ENCODE measurements around the gene CTNNA3. TPM values are rescaled to one million over a fixed set of nuclear protein-coding genes. Genes with fewer than 3 reads are reported as not detected.

CTNNA3 gene
- total and polyA plus RNA-seq, 4 donors: 0.38 to 8.9 (median 5.2) TPM

- Histone ChIP-seq H3K27me3 (ENCODE audit: control insufficient read depth in 1 of 2, insufficient read depth in 2 of 2, low read length in 1 of 2) (no peaks in the 10 kb centered on the region), H3K27ac (ENCODE audit: low read depth in 1 of 2, low read length in 2 of 2) (no peak overlapping the region), H3K36me3 (ENCODE audit: control insufficient read depth in 1 of 2, insufficient read depth in 2 of 2, low read length in 1 of 2) (no peaks in the 10 kb centered on the region), H3K4me1 (ENCODE audit: control insufficient read depth in 1 of 2, insufficient read depth in 2 of 2, low read length in 2 of 2) (no peaks in the 10 kb centered on the region), H3K9me3 (ENCODE audit: control insufficient read depth, low read length) (peaks cover 1% of the 10 kb centered on the region), H3K4me3 (ENCODE audit: low read length in 2 of 2) (no peak overlapping the region)
- intact Hi-C loops (cut with DNase I): no loop called here
- ATAC-seq (ENCODE audit: low FRiP score) (no peak), DNase-seq (no peak)
- 93 to 96% methylated on average over 1 to 2 of the region's 2 CpGs for WGBS, 2 donors
Observed at GRCh38 chr10:67296926-67297325, 399.1 kb downstream of the CTNNA3 start.

DNA sequence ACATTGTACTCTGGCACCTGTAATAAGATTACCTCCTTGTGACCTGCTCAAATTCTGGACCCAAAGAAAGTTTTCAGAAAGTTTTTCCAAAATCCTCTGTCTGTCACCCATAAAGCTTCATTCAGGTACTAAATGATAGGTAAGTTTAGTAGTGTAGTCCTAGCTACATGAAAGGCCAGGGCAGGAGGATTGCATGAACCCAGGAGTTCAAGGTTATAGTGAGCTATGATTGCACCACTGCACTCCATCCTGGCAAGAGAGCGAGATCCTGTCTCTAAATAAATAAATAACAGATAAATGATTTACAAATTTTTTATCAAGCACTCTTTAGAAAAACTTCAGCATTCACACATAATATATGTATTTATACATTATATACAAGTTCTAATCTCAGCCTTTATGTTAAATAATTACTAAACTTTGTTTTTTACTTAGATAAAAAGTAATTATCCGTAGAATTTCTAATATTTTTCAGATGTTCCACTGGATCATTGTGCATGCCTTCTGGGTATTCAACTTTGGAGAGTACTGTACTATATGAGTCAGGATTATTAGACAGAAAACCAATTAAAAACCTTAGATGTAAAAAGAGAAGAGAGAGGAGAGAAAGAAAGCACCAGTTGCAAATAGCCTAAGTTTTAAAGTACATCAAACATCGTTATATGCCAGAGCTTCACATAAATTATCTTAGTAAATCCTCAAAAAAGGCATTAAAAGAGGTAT is 407.1 kb downstream of the CTNNA3 start:
- no peaks in the 10 kb centered on the region for H3K36me3 ChIP-seq (ENCODE audit: control insufficient read depth in 1 of 2, insufficient read depth in 2 of 2, low read length in 1 of 2)
- no peak for DNase-seq
- no peaks in the 10 kb centered on the region for H3K27me3 ChIP-seq (ENCODE audit: control insufficient read depth in 1 of 2, insufficient read depth in 2 of 2, low read length in 1 of 2)
- H3K4me3 ChIP-seq (ENCODE audit: low read length in 2 of 2): no peak overlapping the region
- 93 to 96% methylated on average over 3 of the region's 3 CpGs for WGBS, 2 donors
- intact Hi-C loops (cut with DNase I): no loop called here
- no peak for ATAC-seq (ENCODE audit: low FRiP score)
- H3K27ac ChIP-seq (ENCODE audit: low read depth in 1 of 2, low read length in 2 of 2): no peak overlapping the region
- H3K4me1 ChIP-seq (ENCODE audit: control insufficient read depth in 1 of 2, insufficient read depth in 2 of 2, low read length in 2 of 2): no peaks in the 10 kb centered on the region
- no peaks in the 10 kb centered on the region for H3K9me3 ChIP-seq (ENCODE audit: control insufficient read depth, low read length)

GRCh38 chr10:67284589-67284988 is 411.4 kb downstream of the CTNNA3 start:
- no peak for ATAC-seq (ENCODE audit: low FRiP score)
- no peak overlapping the region for H3K4me3 ChIP-seq (ENCODE audit: low read length in 2 of 2)
- no peak for DNase-seq
- no peaks in the 10 kb centered on the region for H3K9me3 ChIP-seq (ENCODE audit: control insufficient read depth, low read length)
- no peaks in the 10 kb centered on the region for H3K36me3 ChIP-seq (ENCODE audit: control insufficient read depth in 1 of 2, insufficient read depth in 2 of 2, low read length in 1 of 2)
- H3K27me3 ChIP-seq (ENCODE audit: control insufficient read depth in 1 of 2, insufficient read depth in 2 of 2, low read length in 1 of 2): no peaks in the 10 kb centered on the region
- no peaks in the 10 kb centered on the region for H3K4me1 ChIP-seq (ENCODE audit: control insufficient read depth in 1 of 2, insufficient read depth in 2 of 2, low read length in 2 of 2)
- WGBS, 2 donors: 50 to 65% methylated on average over 1 of the region's 1 CpG
- H3K27ac ChIP-seq (ENCODE audit: low read depth in 1 of 2, low read length in 2 of 2): no peak overlapping the region
- intact Hi-C loops (cut with DNase I): no loop called here

DNA sequence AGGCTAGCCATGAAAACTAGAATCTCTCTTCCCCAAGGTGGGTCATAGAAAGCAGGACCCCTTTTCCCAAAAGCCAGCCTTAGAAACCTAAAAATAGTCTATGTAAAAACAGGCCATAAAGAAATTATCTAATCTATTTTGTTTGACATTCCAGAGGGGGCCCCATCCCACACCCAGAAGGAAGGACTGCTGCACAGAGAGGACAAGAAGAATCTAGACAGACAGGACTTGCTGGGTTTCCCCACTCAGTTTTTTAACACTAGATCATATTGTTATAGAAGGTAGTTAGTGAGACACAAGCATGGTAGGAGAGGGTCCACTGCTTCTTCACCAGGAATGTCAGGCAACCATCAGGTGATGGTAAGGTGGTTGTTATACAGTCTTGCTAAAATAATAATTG is 413.1 kb downstream of the CTNNA3 start:
- Histone ChIP-seq H3K27ac (ENCODE audit: low read depth in 1 of 2, low read length in 2 of 2) (no peak overlapping the region), H3K9me3 (ENCODE audit: control insufficient read depth, low read length) (no peaks in the 10 kb centered on the region), H3K4me3 (ENCODE audit: low read length in 2 of 2) (no peak overlapping the region), H3K36me3 (ENCODE audit: control insufficient read depth in 1 of 2, insufficient read depth in 2 of 2, low read length in 1 of 2) (no peaks in the 10 kb centered on the region), H3K4me1 (ENCODE audit: control insufficient read depth in 1 of 2, insufficient read depth in 2 of 2, low read length in 2 of 2) (no peaks in the 10 kb centered on the region), H3K27me3 (ENCODE audit: control insufficient read depth in 1 of 2, insufficient read depth in 2 of 2, low read length in 1 of 2) (no peaks in the 10 kb centered on the region)
- ATAC-seq (ENCODE audit: low FRiP score) (no peak), DNase-seq (no peak)
- intact Hi-C loops (cut with DNase I): no loop called here

DNA sequence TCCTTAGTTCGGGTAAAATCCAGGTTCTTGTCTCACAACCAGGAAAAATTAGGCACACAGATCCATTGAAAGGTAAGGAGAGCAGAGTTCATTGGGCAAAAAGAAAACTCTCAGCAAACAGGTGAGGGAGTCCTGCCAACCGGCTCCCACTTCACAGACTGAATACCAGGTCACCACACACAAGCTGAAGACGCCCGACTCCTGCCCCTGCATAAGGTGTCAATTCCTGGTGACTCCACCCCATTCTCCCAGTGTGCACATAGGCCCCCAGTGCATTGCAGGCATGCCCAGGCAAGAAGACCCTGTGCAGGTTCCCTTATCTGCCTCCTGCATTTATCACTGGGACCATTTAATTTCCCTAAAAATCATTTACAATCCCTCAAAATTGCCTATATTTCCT is 415.6 kb downstream of the CTNNA3 start:
- intact Hi-C loops (cut with DNase I): no loop called here
- H3K27ac ChIP-seq (ENCODE audit: low read depth in 1 of 2, low read length in 2 of 2): no peak overlapping the region
- no peak overlapping the region for H3K4me3 ChIP-seq (ENCODE audit: low read length in 2 of 2)
- ATAC-seq (ENCODE audit: low FRiP score) (no peak), DNase-seq (no peak)
- no peaks in the 10 kb centered on the region for H3K36me3 ChIP-seq (ENCODE audit: control insufficient read depth in 1 of 2, insufficient read depth in 2 of 2, low read length in 1 of 2)
- 88 to 97% methylated on average over 4 of the region's 4 CpGs for WGBS, 2 donors
- no peaks in the 10 kb centered on the region for H3K27me3 ChIP-seq (ENCODE audit: control insufficient read depth in 1 of 2, insufficient read depth in 2 of 2, low read length in 1 of 2)
- no peaks in the 10 kb centered on the region for H3K9me3 ChIP-seq (ENCODE audit: control insufficient read depth, low read length)
- H3K4me1 ChIP-seq (ENCODE audit: control insufficient read depth in 1 of 2, insufficient read depth in 2 of 2, low read length in 2 of 2): no peaks in the 10 kb centered on the region

GRCh38 chr10:67277402-67277801 is 418.6 kb downstream of the CTNNA3 start:
- ATAC-seq (ENCODE audit: low FRiP score) (no peak), DNase-seq (no peak)
- no peak overlapping the region for H3K4me3 ChIP-seq (ENCODE audit: low read length in 2 of 2)
- intact Hi-C loops (cut with DNase I): no loop called here
- WGBS, 2 donors: 92 to 100% methylated on average over 2 of the region's 2 CpGs
- no peaks in the 10 kb centered on the region for H3K9me3 ChIP-seq (ENCODE audit: control insufficient read depth, low read length)
- H3K36me3 ChIP-seq (ENCODE audit: control insufficient read depth in 1 of 2, insufficient read depth in 2 of 2, low read length in 1 of 2): no peaks in the 10 kb centered on the region
- H3K27me3 ChIP-seq (ENCODE audit: control insufficient read depth in 1 of 2, insufficient read depth in 2 of 2, low read length in 1 of 2): no peaks in the 10 kb centered on the region
- no peak overlapping the region for H3K27ac ChIP-seq (ENCODE audit: low read depth in 1 of 2, low read length in 2 of 2)
- H3K4me1 ChIP-seq (ENCODE audit: control insufficient read depth in 1 of 2, insufficient read depth in 2 of 2, low read length in 2 of 2): no peaks in the 10 kb centered on the region

DNA sequence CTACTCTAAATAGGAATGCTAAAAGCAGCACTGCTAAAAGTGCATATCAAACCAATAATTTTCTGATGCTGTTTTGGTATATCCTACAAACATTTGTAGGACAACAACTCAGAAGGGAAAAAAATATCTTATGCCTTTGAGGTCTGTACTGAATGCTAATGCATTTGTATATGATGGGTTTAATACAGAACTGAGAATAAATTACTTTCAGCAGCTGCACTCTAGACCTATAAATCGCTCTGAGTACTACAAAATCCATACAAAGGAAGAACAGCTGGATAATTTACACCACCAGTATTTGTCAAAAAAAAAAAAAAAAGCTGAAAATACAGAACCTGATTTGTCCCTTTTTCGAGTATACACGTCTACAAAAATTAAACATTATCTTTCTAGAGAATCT is 426.2 kb downstream of the CTNNA3 start:
- 57 to 63% methylated on average over 3 of the region's 3 CpGs for WGBS, 2 donors
- intact Hi-C loops (cut with DNase I): no loop called here
- Histone ChIP-seq H3K27ac (ENCODE audit: low read depth in 1 of 2, low read length in 2 of 2) (no peak overlapping the region), H3K9me3 (ENCODE audit: control insufficient read depth, low read length) (no peaks in the 10 kb centered on the region), H3K36me3 (ENCODE audit: control insufficient read depth in 1 of 2, insufficient read depth in 2 of 2, low read length in 1 of 2) (no peaks in the 10 kb centered on the region), H3K4me1 (ENCODE audit: control insufficient read depth in 1 of 2, insufficient read depth in 2 of 2, low read length in 2 of 2) (no peaks in the 10 kb centered on the region), H3K27me3 (ENCODE audit: control insufficient read depth in 1 of 2, insufficient read depth in 2 of 2, low read length in 1 of 2) (no peaks in the 10 kb centered on the region), H3K4me3 (ENCODE audit: low read length in 2 of 2) (no peak overlapping the region)
- DNase-seq: no peak
- ATAC-seq (ENCODE audit: low FRiP score): no peak

GRCh38 chr10:67268146-67268545 is 427.8 kb downstream of the CTNNA3 start:
- ATAC-seq (ENCODE audit: low FRiP score) (no peak), DNase-seq (no peak)
- Histone ChIP-seq H3K4me1 (ENCODE audit: control insufficient read depth in 1 of 2, insufficient read depth in 2 of 2, low read length in 2 of 2) (no peaks in the 10 kb centered on the region), H3K27me3 (ENCODE audit: control insufficient read depth in 1 of 2, insufficient read depth in 2 of 2, low read length in 1 of 2) (no peaks in the 10 kb centered on the region), H3K27ac (ENCODE audit: low read depth in 1 of 2, low read length in 2 of 2) (no peak overlapping the region), H3K36me3 (ENCODE audit: control insufficient read depth in 1 of 2, insufficient read depth in 2 of 2, low read length in 1 of 2) (no peaks in the 10 kb centered on the region), H3K9me3 (ENCODE audit: control insufficient read depth, low read length) (no peaks in the 10 kb centered on the region), H3K4me3 (ENCODE audit: low read length in 2 of 2) (no peak overlapping the region)
- 97 to 98% methylated on average over 5 of the region's 5 CpGs for WGBS, 2 donors
- intact Hi-C loops (cut with DNase I): no loop called here

GRCh38 chr10:67262675-67263074 is 433.3 kb downstream of the CTNNA3 start:
- Histone ChIP-seq H3K36me3 (ENCODE audit: control insufficient read depth in 1 of 2, insufficient read depth in 2 of 2, low read length in 1 of 2) (no peaks in the 10 kb centered on the region), H3K4me1 (ENCODE audit: control insufficient read depth in 1 of 2, insufficient read depth in 2 of 2, low read length in 2 of 2) (no peaks in the 10 kb centered on the region), H3K27ac (ENCODE audit: low read depth in 1 of 2, low read length in 2 of 2) (no peak overlapping the region), H3K9me3 (ENCODE audit: control insufficient read depth, low read length) (no peaks in the 10 kb centered on the region), H3K27me3 (ENCODE audit: control insufficient read depth in 1 of 2, insufficient read depth in 2 of 2, low read length in 1 of 2) (peaks cover 0 to 2% of the 10 kb centered on the region in 2 donors), H3K4me3 (ENCODE audit: low read length in 2 of 2) (no peak overlapping the region)
- no peak for ATAC-seq (ENCODE audit: low FRiP score)
- intact Hi-C loops (cut with DNase I): no loop called here
- DNase-seq: no peak
- WGBS, 2 donors: 6 to 7% methylated on average over 4 of the region's 4 CpGs
